Mesenchymal stem cell (in vitro differentiated cells and primary cell): ENCODE data around the gene MED4.

ENCODE experiments used
- DNase-seq: peaks from one replicate; pipeline ENCODE4 v3.0.0-alpha.2; 2013
- H2AFZ ChIP-seq: one replicate; pipeline ENCODE4 v1.6.1; 2013; ENCODE audit warnings: low read depth, mild to moderate bottlenecking, control low read depth, inconsistent platforms, low read length, moderate library complexity
- H2AK5ac ChIP-seq: 2 replicates; pipeline ENCODE4 v1.6.1; 2013; ENCODE audit warnings: low read length, moderate library complexity, mild to moderate bottlenecking, inconsistent platforms; ENCODE audit not compliant: severe bottlenecking
- H2BK120ac ChIP-seq: one replicate; pipeline ENCODE4 v1.6.1; 2013; ENCODE audit warnings: low read depth, mild to moderate bottlenecking, inconsistent platforms, low read length, moderate library complexity
- H2BK12ac ChIP-seq, 2 experiments: one replicate each; pipeline ENCODE4 v1.6.1; 2013; ENCODE audit warnings: inconsistent platforms in 2 of 2, low read length in 2 of 2, mild to moderate bottlenecking in 2 of 2, moderate library complexity in 2 of 2, control low read depth in 1 of 2
- H2BK15ac ChIP-seq: one replicate; pipeline ENCODE4 v1.6.1; 2013; ENCODE audit warnings: mild to moderate bottlenecking, low read depth, inconsistent platforms; ENCODE audit not compliant: poor library complexity, severe bottlenecking
- H2BK5ac ChIP-seq: 2 replicates; pipeline ENCODE4 v1.6.1; 2013; ENCODE audit warnings: low read depth, mild to moderate bottlenecking, low read length, control low read depth, inconsistent platforms; ENCODE audit not compliant: poor library complexity, severe bottlenecking
- H3K14ac ChIP-seq, 2 experiments: one replicate each; pipeline ENCODE4 v1.6.1; 2013; ENCODE audit warnings: inconsistent platforms in 2 of 2, low read length in 2 of 2, control low read depth in 1 of 2, mild to moderate bottlenecking in 1 of 2, moderate library complexity in 1 of 2
- H3K18ac ChIP-seq, 2 experiments: one replicate each; pipeline ENCODE4 v1.6.1; 2013; ENCODE audit warnings: inconsistent platforms in 2 of 2, low read length in 2 of 2, control low read depth in 1 of 2, low read depth in 1 of 2, mild to moderate bottlenecking in 1 of 2
- H3K23ac ChIP-seq, 2 experiments: one replicate each; pipeline ENCODE4 v1.6.1; 2013; ENCODE audit warnings: inconsistent platforms in 2 of 2, low read length in 2 of 2, mild to moderate bottlenecking in 2 of 2, moderate library complexity in 2 of 2, control low read depth in 1 of 2
- H3K27ac ChIP-seq: 2 replicates; pipeline ENCODE4 v1.5.1; 2013; ENCODE audit warnings: mild to moderate bottlenecking, moderate library complexity, low read length, control low read depth, inconsistent platforms; ENCODE audit not compliant: poor library complexity, severe bottlenecking
- H3K27me3 ChIP-seq, 2 experiments: 2 replicates each; pipeline versions ENCODE4 v1.6.1 to v1.7.0; 2013; ENCODE audit warnings: low read length in 2 of 2, mild to moderate bottlenecking in 2 of 2, moderate library complexity in 2 of 2, control low read depth in 1 of 2, inconsistent platforms in 1 of 2; ENCODE audit not compliant: control insufficient read depth in 1 of 2, insufficient read depth in 1 of 2
- H3K36me3 ChIP-seq, 2 experiments: 2 replicates each; pipeline versions ENCODE4 v1.6.1 to v1.7.0; 2013; ENCODE audit warnings: low read length in 2 of 2, control low read depth in 1 of 2, inconsistent platforms in 1 of 2, low read depth in 1 of 2, mild to moderate bottlenecking in 1 of 2; ENCODE audit not compliant: insufficient read depth in 2 of 2, control insufficient read depth in 1 of 2
- H3K4ac ChIP-seq, 2 experiments: one replicate each; pipeline ENCODE4 v1.6.1; 2013; ENCODE audit warnings: inconsistent platforms in 2 of 2, low read length in 2 of 2, mild to moderate bottlenecking in 2 of 2, moderate library complexity in 2 of 2, control low read depth in 1 of 2, low read depth in 1 of 2
- H3K4me1 ChIP-seq: 2 replicates; pipeline ENCODE4 v1.6.1; 2013; ENCODE audit warnings: low read depth, low read length, control low read depth; ENCODE audit not compliant: control insufficient read depth, insufficient read depth
- H3K4me2 ChIP-seq: 2 replicates; pipeline ENCODE4 v1.6.1; 2013; ENCODE audit warnings: low read length, mild to moderate bottlenecking, inconsistent platforms; ENCODE audit not compliant: poor library complexity, severe bottlenecking
- H3K4me3 ChIP-seq, 2 experiments: 2 replicates each; pipeline versions ENCODE4 v1.5.1 to v1.7.0; 2013; ENCODE audit warnings: low read length in 2 of 2, mild to moderate bottlenecking in 2 of 2, control low read depth in 1 of 2, low read depth in 1 of 2; ENCODE audit not compliant: insufficient read depth in 1 of 2
- H3K79me1 ChIP-seq: replicated peaks from 2 replicates; pipeline ENCODE4 v1.6.1; 2013; ENCODE audit warnings: mild to moderate bottlenecking, control low read depth, low read length, inconsistent platforms; ENCODE audit not compliant: poor library complexity, severe bottlenecking
- H3K9ac ChIP-seq: 2 replicates; pipeline ENCODE4 v1.7.0; 2013; ENCODE audit warnings: mild to moderate bottlenecking, low read length, moderate library complexity
- H3K9me3 ChIP-seq: 2 replicates; pipeline ENCODE4 v1.7.0; 2013; ENCODE audit warnings: mild to moderate bottlenecking, low read length; ENCODE audit not compliant: control insufficient read depth
- H4K8ac ChIP-seq: one replicate; pipeline ENCODE4 v1.6.1; 2013; ENCODE audit warnings: inconsistent platforms, mild to moderate bottlenecking, low read length, moderate library complexity
- H4K91ac ChIP-seq: one replicate; pipeline ENCODE4 v1.6.1; 2013; ENCODE audit warnings: mild to moderate bottlenecking, low read length, inconsistent platforms
- WGBS: methylation state at CpG from one replicate; pipeline ENCODE4 v1.1.7; 2013; ENCODE audit warnings: mixed read lengths; 5-methylcytosine and 5-hydroxymethylcytosine counted together

The MED4 gene

GRCh38 chr13:48110132-48110868, 15.4 kb upstream of the MED4 start:
- DNase-seq, result no peak
- Histone ChIP-seq H2BK15ac (no peak overlapping the region), H2AK5ac (no peak overlapping the region), H3K9me3 (no peaks in the 10 kb centered on the region), H2AFZ (no peak overlapping the region), H2BK12ac (no peak overlapping the region), H2BK5ac (no peak overlapping the region), H3K14ac (no peak overlapping the region), H2BK120ac (no peak overlapping the region), H4K8ac (no peak overlapping the region), H3K4me2 (no peak overlapping the region), H3K23ac (no peak overlapping the region), H4K91ac (no peak overlapping the region), H3K27ac (no peak overlapping the region), H3K18ac (no peak overlapping the region), H3K4me3 (peak overlapping the region in 1 of 2 experiments; percentile 50), H3K27me3 (no peaks in the 10 kb centered on the region), H3K36me3 (no peaks in the 10 kb centered on the region), H3K4ac (no peak overlapping the region), H3K9ac (peak overlapping the region; percentile 75), H3K79me1 (no peaks in the 10 kb centered on the region), H3K4me1 (no peaks in the 10 kb centered on the region)
- 58% methylated on average over 3 of the region's 3 CpGs for WGBS

- no peaks in the 10 kb centered on the region for H3K36me3 ChIP-seq
- 52% methylated on average over 3 of the region's 4 CpGs for WGBS
- H3K14ac ChIP-seq, result no peak overlapping the region
- H4K91ac ChIP-seq, result no peak overlapping the region
- no peak overlapping the region for H3K23ac ChIP-seq
- H3K9ac ChIP-seq, result no peak overlapping the region
- no peak overlapping the region for H3K4ac ChIP-seq
- H3K4me1 ChIP-seq, result no peaks in the 10 kb centered on the region
- no peaks in the 10 kb centered on the region for H3K79me1 ChIP-seq
- H3K27me3 ChIP-seq, result no peaks in the 10 kb centered on the region
- no peak overlapping the region for H2AFZ ChIP-seq
- H4K8ac ChIP-seq, result no peak overlapping the region
- H3K4me2 ChIP-seq, result no peak overlapping the region
- H2BK12ac ChIP-seq, result no peak overlapping the region
- no peaks in the 10 kb centered on the region for H3K9me3 ChIP-seq
- no peak overlapping the region for H2BK15ac ChIP-seq
- no peak overlapping the region for H3K27ac ChIP-seq
- H2BK120ac ChIP-seq, result no peak overlapping the region
- H2AK5ac ChIP-seq, result no peak overlapping the region
- no peak overlapping the region for H3K4me3 ChIP-seq
- H2BK5ac ChIP-seq, result no peak overlapping the region
- no peak overlapping the region for H3K18ac ChIP-seq
- DNase-seq, result no peak
These were observed 13.2 kb upstream of the MED4 start for GRCh38 chr13:48108106-48108505.

- H3K79me1 ChIP-seq, result no peaks in the 10 kb centered on the region
- no peaks in the 10 kb centered on the region for H3K36me3 ChIP-seq
- H3K4ac ChIP-seq, result no peak overlapping the region
- 92% methylated on average over 4 of the region's 4 CpGs for WGBS
- H3K4me2 ChIP-seq, result no peak overlapping the region
- no peak for DNase-seq
- H2BK5ac ChIP-seq, result no peak overlapping the region
- no peak overlapping the region for H3K4me3 ChIP-seq
- no peak overlapping the region for H3K27ac ChIP-seq
- no peak overlapping the region for H4K8ac ChIP-seq
- H2BK120ac ChIP-seq, result no peak overlapping the region
- H3K27me3 ChIP-seq, result peaks cover 0 to 5% of the 10 kb centered on the region in 2 experiments
- H2AK5ac ChIP-seq, result no peak overlapping the region
- no peak overlapping the region for H4K91ac ChIP-seq
- H3K9me3 ChIP-seq, result no peaks in the 10 kb centered on the region
- no peak overlapping the region for H2BK12ac ChIP-seq
- no peak overlapping the region for H3K9ac ChIP-seq
- no peak overlapping the region for H3K18ac ChIP-seq
- H3K4me1 ChIP-seq, result peaks cover 2% of the 10 kb centered on the region
- H2BK15ac ChIP-seq, result no peak overlapping the region
- H3K23ac ChIP-seq, result no peak overlapping the region
- H3K14ac ChIP-seq, result no peak overlapping the region
- H2AFZ ChIP-seq, result no peak overlapping the region
These were observed 2.9 kb upstream of the MED4 start for GRCh38 chr13:48097793-48098192.

GRCh38 chr13:48096670-48097069, 1.8 kb upstream of the MED4 start:
- Histone ChIP-seq H3K18ac (no peak overlapping the region), H3K79me1 (no peaks in the 10 kb centered on the region), H2BK5ac (no peak overlapping the region), H3K9me3 (no peaks in the 10 kb centered on the region), H3K27ac (no peak overlapping the region), H3K4me1 (peaks cover 5% of the 10 kb centered on the region), H3K27me3 (peaks cover 0 to 5% of the 10 kb centered on the region in 2 experiments), H3K23ac (no peak overlapping the region), H2BK15ac (no peak overlapping the region), H3K4me2 (no peak overlapping the region), H3K4ac (no peak overlapping the region), H4K8ac (no peak overlapping the region), H3K4me3 (no peak overlapping the region), H2BK12ac (no peak overlapping the region), H4K91ac (no peak overlapping the region), H3K36me3 (no peaks in the 10 kb centered on the region), H2AK5ac (no peak overlapping the region), H3K14ac (no peak overlapping the region), H2AFZ (no peak overlapping the region), H3K9ac (no peak overlapping the region), H2BK120ac (no peak overlapping the region)
- DNase-seq, result no peak
- WGBS, result no CpG with 5 or more reads among the region's 3 CpGs
